COLO668 (cell line): Measurements from ENCODE around the gene DPT.

Experiments
- DNase-seq: peaks from one replicate; lab custom pipeline; 2025; ENCODE audit not compliant: unreplicated experiment; lab: John Stamatoyannopoulos, UW

The DPT gene

DNA sequence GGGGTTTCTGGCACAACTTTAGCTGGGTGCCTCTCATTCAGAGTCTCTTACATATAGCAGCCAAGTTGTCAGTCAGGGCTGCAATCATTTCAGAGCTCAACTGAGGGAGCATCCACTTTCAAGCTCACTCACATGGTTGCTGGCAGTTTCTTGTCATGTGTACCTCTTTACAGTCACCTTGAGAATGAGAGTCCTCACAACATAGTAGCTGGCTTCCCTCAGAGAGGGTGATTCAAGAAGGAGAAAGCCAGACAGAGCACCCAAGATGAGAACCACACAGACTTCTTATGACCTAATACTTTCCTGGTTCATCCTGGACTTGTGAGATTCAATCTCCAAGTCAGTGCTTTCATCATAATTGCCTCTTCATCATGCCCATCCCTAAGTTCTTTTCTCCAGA is 57.2 kb downstream of the DPT start:
- DNase-seq: no peak

DNA sequence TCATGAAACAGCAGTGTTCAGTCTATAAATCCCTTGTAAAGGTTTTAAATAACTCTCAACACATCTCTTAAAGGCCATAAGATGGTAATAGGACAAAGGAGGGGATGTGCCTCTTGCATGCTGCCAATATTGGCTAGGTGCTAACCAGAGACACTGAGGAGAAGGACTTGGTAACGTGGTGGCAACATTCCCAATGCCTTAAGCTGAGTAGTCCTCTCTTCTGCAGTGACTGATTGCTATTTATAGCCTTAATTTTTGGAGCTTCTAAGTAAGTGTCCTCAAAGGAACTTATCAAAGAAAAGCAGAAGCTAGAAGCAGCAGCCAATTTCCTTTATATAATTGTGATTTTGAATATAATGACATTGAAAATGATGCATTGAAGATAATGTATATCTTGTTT is 63.0 kb downstream of the DPT start:
- no peak for DNase-seq

GRCh38 chr1:168664069-168664834 is 64.8 kb downstream of the DPT start:
- no peak for DNase-seq

DNA sequence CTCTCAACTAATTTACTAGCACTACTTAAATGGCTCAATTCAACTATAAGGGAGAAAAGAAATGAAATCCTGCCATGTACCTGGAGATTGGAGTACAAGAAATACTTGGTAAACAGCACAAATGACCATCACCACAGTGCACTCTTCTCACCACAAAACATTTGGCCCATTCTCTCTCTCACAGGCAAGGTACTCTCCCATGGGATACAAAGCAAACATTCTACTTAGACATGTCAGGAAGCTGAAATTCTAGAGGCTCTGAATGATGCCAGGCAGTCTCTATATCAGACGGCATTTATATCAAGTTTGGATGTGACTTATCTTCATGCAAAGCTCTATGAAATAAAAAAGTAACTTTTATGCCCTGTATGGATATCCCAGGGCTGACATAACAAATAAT is 72.5 kb downstream of the DPT start:
- DNase-seq: no peak

DNA sequence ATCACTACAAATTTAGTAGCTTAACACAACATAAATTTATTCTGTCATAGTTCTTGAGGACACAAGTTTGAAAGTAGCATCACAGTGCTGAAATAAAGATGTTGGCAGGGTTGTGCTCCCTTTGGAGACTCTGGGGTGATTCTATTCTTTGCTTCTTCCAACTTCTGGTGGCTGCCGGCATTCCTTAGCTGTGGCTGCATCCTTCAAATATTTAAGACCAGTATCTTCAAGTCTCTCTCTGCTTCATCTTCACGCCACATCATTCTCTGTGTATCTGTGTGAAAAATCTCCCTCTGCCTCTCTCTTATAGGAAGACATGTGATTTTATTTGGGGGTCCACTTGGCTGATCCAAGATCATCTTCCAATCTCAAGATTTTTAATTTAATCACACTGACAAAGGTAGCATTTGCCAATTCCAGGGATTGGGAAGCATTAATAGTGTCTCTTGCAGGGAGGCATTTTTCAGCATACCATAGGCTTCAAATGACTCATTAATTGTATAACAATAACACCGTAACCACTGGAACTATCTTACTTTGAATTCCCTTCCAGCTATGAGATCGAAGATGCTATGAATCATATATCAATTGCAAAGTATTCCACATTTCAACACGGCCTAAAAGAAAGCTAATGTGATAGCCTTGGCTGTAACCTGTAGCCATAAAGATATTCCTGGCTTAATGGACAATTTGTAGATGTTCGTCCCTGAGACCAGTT is 74.6 kb downstream of the DPT start:
- DNase-seq: no peak

GRCh38 chr1:168653567-168653966 is 75.4 kb downstream of the DPT start:
- DNase-seq: no peak

- DNase-seq: no peak
These were observed 83.3 kb downstream of the DPT start for GRCh38 chr1:168645721-168646120.
